GM18867 (cell line): ENCODE measurements around the gene PRR36.

Experiments
- ATAC-seq: cut with Tn5 transposase; IDR thresholded peaks from one replicate; pipeline ENCODE4 v1.9.1; 2021; ENCODE audit warnings: mild to moderate bottlenecking, moderate library complexity; ENCODE audit not compliant: unreplicated experiment

The PRR36 gene

GRCh38 chr19:7823686-7824301 is 50.4 kb downstream of the PRR36 start:
- no peak for ATAC-seq

GRCh38 chr19:7822910-7823515 is 51.2 kb downstream of the PRR36 start:
- no peak for ATAC-seq

GRCh38 chr19:7820588-7820987 is 53.6 kb downstream of the PRR36 start:
- no peak for ATAC-seq

GRCh38 chr19:7819337-7819736 is 54.9 kb downstream of the PRR36 start:
- ATAC-seq, result no peak

- no peak for ATAC-seq
Measured at GRCh38 chr19:7818806-7819205, 55.4 kb downstream of the PRR36 start.
